Smooth muscle cell (in vitro differentiated cells): ENCODE data around the gene CTCF. TPM values are rescaled to one million over a fixed set of nuclear protein-coding genes. Genes with fewer than 3 reads are reported as not detected.
"Not testable (repeated sequence)": the region's sequence is repeated elsewhere in the genome, so short reads cannot be mapped to it uniquely, and the experiment has no call there.

Experiments used
- DNase-seq: peaks from one replicate; lab custom pipeline; 2025; ENCODE audit not compliant: unreplicated experiment; lab: John Stamatoyannopoulos, UW
- H2AFZ ChIP-seq: fragments of 200-600 bp; sonication (generic); 2 replicates; pipeline ENCODE4 v1.6.0; 2016; ENCODE audit warnings: antibody characterized with exemption, low read depth, mild to moderate bottlenecking
- H3F3A ChIP-seq: fragments of 200-600 bp; sonication (generic); 2 replicates; pipeline ENCODE4 v1.6.0; 2017; ENCODE audit warnings: antibody characterized with exemption, low read depth
- H3K27ac ChIP-seq: fragments of 200-600 bp; sonication (generic); 2 replicates; pipeline ENCODE4 v1.5.1; 2016; ENCODE audit warnings: low read depth, mild to moderate bottlenecking
- H3K27me3 ChIP-seq: fragments of 200-600 bp; sonication (generic); 2 replicates; pipeline ENCODE4 v1.6.1; 2016; ENCODE audit warnings: low read depth, mild to moderate bottlenecking
- H3K36me3 ChIP-seq: fragments of 200-600 bp; sonication (generic); 2 replicates; pipeline ENCODE4 v1.5.1; 2016; ENCODE audit warnings: low read depth
- H3K4me1 ChIP-seq: fragments of 200-600 bp; sonication (generic); 2 replicates; pipeline ENCODE4 v1.5.1; 2016; ENCODE audit warnings: low read depth
- H3K4me2 ChIP-seq: fragments of 200-600 bp; sonication (generic); 2 replicates; pipeline ENCODE4 v1.6.0; 2016; ENCODE audit warnings: mild to moderate bottlenecking
- H3K4me3 ChIP-seq: fragments of 200-600 bp; sonication (generic); 2 replicates; pipeline ENCODE4 v1.5.1; 2016; ENCODE audit warnings: mild to moderate bottlenecking
- H3K79me2 ChIP-seq: fragments of 200-600 bp; sonication (generic); 2 replicates; pipeline ENCODE4 v1.6.0; 2016; ENCODE audit warnings: low read depth, mild to moderate bottlenecking
- H3K9ac ChIP-seq: fragments of 200-600 bp; sonication (generic); 2 replicates; pipeline ENCODE4 v1.6.0; 2016; ENCODE audit warnings: low read depth
- H3K9me3 ChIP-seq: fragments of 200-600 bp; sonication (generic); replicated peaks from 2 replicates; pipeline ENCODE4 v1.5.1; 2016; ENCODE audit warnings: low read depth
- H4K20me1 ChIP-seq: fragments of 200-600 bp; sonication (generic); 2 replicates; pipeline ENCODE4 v1.6.0; 2016; ENCODE audit warnings: low read depth
- CTCF ChIP-seq: fragments of 200-600 bp; sonication (generic); IDR thresholded peaks from 2 replicates; pipeline ENCODE4 v1.5.1; 2017; ENCODE audit warnings: borderline replicate concordance, mild to moderate bottlenecking, antibody characterized with exemption; ENCODE audit not compliant: insufficient read depth, poor library complexity, severe bottlenecking
- WGBS: methylation state at CpG from one replicate; pipeline ENCODE4 v1.1.7; 2016; ENCODE audit warnings: low lambda C conversion rate; 5-methylcytosine and 5-hydroxymethylcytosine counted together
- polyA plus RNA-seq: library from polyadenylated mRNA; unstranded; fragments of >200 nt; fragmentation: Nextera tagmentation; extraction: Ambion mirVana; gene quantifications from 2 replicates; pipeline ENCODE4 v1.2.1, GENCODE V29; 2016
- total RNA-seq: library from RNA; depleted of rRNA; stranded (reverse); fragments of >200 nt; gene quantifications from 2 replicates; pipeline ENCODE4 v1.2.3, GENCODE V29; 2014

The CTCF gene
- total and polyA plus RNA-seq, 2 experiments from 2014 or later: 28.4 to 32.4 TPM

DNA sequence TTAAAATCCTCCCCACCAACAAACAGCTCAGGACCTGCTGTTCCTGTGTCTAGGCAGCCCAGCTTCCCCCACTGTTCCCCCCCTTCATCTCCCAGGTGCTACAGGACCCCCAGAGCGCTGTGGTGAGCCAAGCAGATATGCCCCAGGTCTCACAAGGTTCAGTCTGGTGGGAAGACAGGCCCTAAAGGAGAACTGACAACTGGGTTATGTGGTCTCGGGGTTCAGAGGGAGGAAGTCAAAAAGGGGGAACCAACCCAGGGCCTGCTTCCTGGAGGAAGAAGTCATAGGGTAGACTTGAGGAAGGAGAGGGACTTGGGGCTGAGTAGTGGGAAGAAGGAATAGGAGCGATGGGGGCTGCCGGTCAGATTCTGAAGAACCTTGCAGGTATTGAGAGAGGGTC, 31.1 kb upstream of the CTCF start:
- H3K79me2 ChIP-seq: peaks cover 37% of the 10 kb centered on the region
- WGBS: 92% methylated on average over 4 of the region's 4 CpGs
- peak overlapping the region; percentile 19 for H3K27ac ChIP-seq

DNA sequence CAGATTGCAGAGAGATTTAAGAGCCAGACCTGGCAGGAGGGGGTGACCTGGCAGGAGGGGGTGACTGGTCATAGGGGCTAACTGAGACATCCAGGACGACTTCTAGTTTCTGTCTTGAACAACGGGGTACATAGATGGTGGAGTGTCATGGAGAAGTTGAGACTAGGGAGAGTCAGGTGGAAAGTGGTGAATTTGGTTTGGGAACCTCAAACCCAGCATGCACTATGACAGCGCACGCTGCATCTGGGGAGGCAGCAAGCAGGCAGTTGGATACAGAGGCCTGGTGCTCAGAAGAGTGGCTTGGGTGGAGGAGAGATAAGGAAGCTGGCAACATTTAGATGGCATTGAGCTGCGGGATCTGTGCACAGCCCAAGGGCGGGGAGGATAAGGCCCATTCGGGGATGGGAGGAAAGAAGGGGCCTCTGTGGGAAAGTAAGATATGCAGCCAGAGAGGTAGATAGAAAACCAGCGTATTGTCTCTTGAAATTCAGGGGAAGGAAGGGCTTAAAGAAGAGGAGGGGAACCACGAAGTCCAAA, 29.2 kb upstream of the CTCF start:
- WGBS: 88% methylated on average over 9 of the region's 9 CpGs
- peaks cover 8% of the 10 kb centered on the region for H3F3A ChIP-seq
- H3K36me3 ChIP-seq: no peaks in the 10 kb centered on the region
- no peak overlapping the region for H3K4me3 ChIP-seq
- H3K4me1 ChIP-seq: peaks cover 17% of the 10 kb centered on the region
- H3K27ac ChIP-seq: no peak overlapping the region
- TF ChIP-seq CTCF: no peak
- H3K9ac ChIP-seq: no peak overlapping the region
- no peak for DNase-seq
- peaks cover 79% of the 10 kb centered on the region for H4K20me1 ChIP-seq
- peaks cover 37% of the 10 kb centered on the region for H3K79me2 ChIP-seq
- no peaks in the 10 kb centered on the region for H3K27me3 ChIP-seq
- H3K4me2 ChIP-seq: no peak overlapping the region
- H3K9me3 ChIP-seq: no peaks in the 10 kb centered on the region
- H2AFZ ChIP-seq: no peak overlapping the region

More for the DNA sequence above, 31.1 kb upstream of the CTCF start:
- H3K9ac ChIP-seq: no peak overlapping the region
- H2AFZ ChIP-seq: no peak overlapping the region
- TF ChIP-seq CTCF: no peak
- H3K4me1 ChIP-seq: peaks cover 15% of the 10 kb centered on the region
- peaks cover 60% of the 10 kb centered on the region for H4K20me1 ChIP-seq
- H3K9me3 ChIP-seq: no peaks in the 10 kb centered on the region
- H3K36me3 ChIP-seq: no peaks in the 10 kb centered on the region
- peaks cover 17% of the 10 kb centered on the region for H3F3A ChIP-seq
- DNase-seq: no peak
- no peak overlapping the region for H3K4me2 ChIP-seq
- no peaks in the 10 kb centered on the region for H3K27me3 ChIP-seq
- H3K4me3 ChIP-seq: no peak overlapping the region

GRCh38 chr16:67533987-67534386, 28.3 kb upstream of the CTCF start:
- DNase-seq: not testable (repeated sequence)
- peaks cover 37% of the 10 kb centered on the region for H3K79me2 ChIP-seq

GRCh38 chr16:67534431-67534830, 27.9 kb upstream of the CTCF start:
- no peaks in the 10 kb centered on the region for H3K9me3 ChIP-seq
- peaks cover 19% of the 10 kb centered on the region for H3K4me1 ChIP-seq
- no peaks in the 10 kb centered on the region for H3K36me3 ChIP-seq
- DNase-seq: no peak
- H2AFZ ChIP-seq: no peak overlapping the region
- H3K9ac ChIP-seq: no peak overlapping the region
- no peak overlapping the region for H3K27ac ChIP-seq
- H3K4me3 ChIP-seq: no peak overlapping the region
- H4K20me1 ChIP-seq: peaks cover 92% of the 10 kb centered on the region
- no peak overlapping the region for H3K4me2 ChIP-seq
- no peak for TF ChIP-seq CTCF
- H3F3A ChIP-seq: peaks cover 7% of the 10 kb centered on the region
- peaks cover 35% of the 10 kb centered on the region for H3K79me2 ChIP-seq
- H3K27me3 ChIP-seq: no peaks in the 10 kb centered on the region

More at GRCh38 chr16:67533987-67534386, 28.3 kb upstream of the CTCF start:
- 95% methylated on average over 6 of the region's 6 CpGs for WGBS
- not testable (repeated sequence) for H3K4me3 ChIP-seq, H3K9me3 ChIP-seq, H3K27me3 ChIP-seq, H3K36me3 ChIP-seq, H3K9ac ChIP-seq, H3K27ac ChIP-seq, H3K4me2 ChIP-seq, H2AFZ ChIP-seq
- Histone ChIP-seq H4K20me1 (peaks cover 88% of the 10 kb centered on the region), H3F3A (peaks cover 11% of the 10 kb centered on the region), H3K4me1 (peaks cover 19% of the 10 kb centered on the region)
